Endothelial cell of umbilical vein (primary cell): ENCODE measurements around the gene SPRING1.

Source experiments
- EZH2 ChIP-seq: IDR thresholded peaks from 2 replicates; pipeline ENCODE4 v1.6.1; 2012; ENCODE audit warnings: borderline replicate concordance, low read depth, mild to moderate bottlenecking, moderate library complexity, low read length, inconsistent platforms; ENCODE audit not compliant: severe bottlenecking
- FOS ChIP-seq: IDR thresholded peaks from 2 replicates; pipeline ENCODE4 v1.6.1; 2011; ENCODE audit warnings: mild to moderate bottlenecking, low read length, moderate library complexity, borderline replicate concordance; ENCODE audit not compliant: insufficient read depth
- GATA2 ChIP-seq: IDR thresholded peaks from 2 replicates; pipeline ENCODE4 v1.7.0; 2011; ENCODE audit warnings: low read depth, mild to moderate bottlenecking, moderate library complexity, mixed read lengths, low read length; ENCODE audit not compliant: insufficient read length, insufficient read depth
- JUN ChIP-seq: IDR thresholded peaks from 2 replicates; pipeline ENCODE4 v1.6.1; 2011; ENCODE audit warnings: borderline replicate concordance, low read depth; ENCODE audit not compliant: insufficient read length, insufficient read depth
- MYC ChIP-seq: IDR thresholded peaks from one replicate; pipeline ENCODE4 v1.6.1; 2011; ENCODE audit warnings: mild to moderate bottlenecking, low read depth, low read length
- POLR2A ChIP-seq: IDR thresholded peaks from 2 replicates; pipeline ENCODE4 v1.6.1; 2012; ENCODE audit warnings: low read depth, mild to moderate bottlenecking, control low read depth, low read length
- POLR2AphosphoS5 ChIP-seq: IDR thresholded peaks from 2 replicates; pipeline ENCODE4 v1.6.1; 2012; ENCODE audit warnings: low read depth, mild to moderate bottlenecking, control low read depth, low read length, moderate library complexity; ENCODE audit not compliant: insufficient read depth
- TF ChIP-seq, protein P1 (sequence below), 2 donors: IDR thresholded peaks; 1 replicate in 1 of 2; 2 replicates in 1 of 2; pipeline ENCODE4 v1.5.1; 2011; ENCODE audit warnings: low read length in 2 of 2, mild to moderate bottlenecking in 2 of 2, moderate library complexity in 2 of 2, control low read depth in 1 of 2, inconsistent platforms in 1 of 2, low read depth in 1 of 2; ENCODE audit not compliant: insufficient read depth in 1 of 2; ENCODE audit errors: extremely low read depth in 1 of 2
- TF ChIP-seq, protein P2 (sequence below): IDR thresholded peaks from 2 replicates; pipeline ENCODE4 v1.6.1; 2011; ENCODE audit not compliant: insufficient read depth, insufficient read length

DNA sequence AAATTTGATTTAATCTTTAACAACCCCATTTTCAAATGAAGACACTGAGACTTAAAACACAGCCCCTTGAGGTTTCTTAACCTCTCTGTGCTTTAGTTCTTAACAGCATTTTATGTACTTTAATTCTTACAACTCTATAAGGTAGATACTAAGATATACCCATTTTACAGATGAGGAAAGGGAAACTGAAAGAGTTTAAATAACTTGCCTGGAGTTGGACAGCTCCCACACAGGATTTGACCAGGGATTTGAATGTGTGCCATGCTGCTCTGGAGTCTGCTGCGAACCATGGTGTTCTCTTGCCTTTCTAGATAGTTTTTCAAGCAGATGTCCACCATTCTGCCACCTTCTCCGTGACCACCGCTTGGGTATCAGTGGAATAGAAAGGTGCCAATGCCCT, 28.4 kb upstream of the SPRING1 start:
- TF ChIP-seq EZH2 (no peak), POLR2AphosphoS5 (no peak), POLR2A (no peak), MYC (no peak), JUN (no peak), FOS (no peak), GATA2 (no peak)
- TF ChIP-seq, protein P1, sequence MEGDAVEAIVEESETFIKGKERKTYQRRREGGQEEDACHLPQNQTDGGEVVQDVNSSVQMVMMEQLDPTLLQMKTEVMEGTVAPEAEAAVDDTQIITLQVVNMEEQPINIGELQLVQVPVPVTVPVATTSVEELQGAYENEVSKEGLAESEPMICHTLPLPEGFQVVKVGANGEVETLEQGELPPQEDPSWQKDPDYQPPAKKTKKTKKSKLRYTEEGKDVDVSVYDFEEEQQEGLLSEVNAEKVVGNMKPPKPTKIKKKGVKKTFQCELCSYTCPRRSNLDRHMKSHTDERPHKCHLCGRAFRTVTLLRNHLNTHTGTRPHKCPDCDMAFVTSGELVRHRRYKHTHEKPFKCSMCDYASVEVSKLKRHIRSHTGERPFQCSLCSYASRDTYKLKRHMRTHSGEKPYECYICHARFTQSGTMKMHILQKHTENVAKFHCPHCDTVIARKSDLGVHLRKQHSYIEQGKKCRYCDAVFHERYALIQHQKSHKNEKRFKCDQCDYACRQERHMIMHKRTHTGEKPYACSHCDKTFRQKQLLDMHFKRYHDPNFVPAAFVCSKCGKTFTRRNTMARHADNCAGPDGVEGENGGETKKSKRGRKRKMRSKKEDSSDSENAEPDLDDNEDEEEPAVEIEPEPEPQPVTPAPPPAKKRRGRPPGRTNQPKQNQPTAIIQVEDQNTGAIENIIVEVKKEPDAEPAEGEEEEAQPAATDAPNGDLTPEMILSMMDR (IDR thresholded peaks at IDR 0.05; ENCODE audit: extremely low read depth in 1 of 2, insufficient read depth in 1 of 2, low read depth in 1 of 2, low read length in 2 of 2): no peak
- TF ChIP-seq, protein P2, sequence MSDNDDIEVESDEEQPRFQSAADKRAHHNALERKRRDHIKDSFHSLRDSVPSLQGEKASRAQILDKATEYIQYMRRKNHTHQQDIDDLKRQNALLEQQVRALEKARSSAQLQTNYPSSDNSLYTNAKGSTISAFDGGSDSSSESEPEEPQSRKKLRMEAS: no peak
